MM.1S (cell line): ENCODE results near the gene OGDHL.

ENCODE experiments used
- CTCF ChIP-seq: fragments of 300-600 bp; sonication (generic); IDR thresholded peaks from 2 replicates; pipeline ENCODE4 v1.5.1; 2016; ENCODE audit warnings: antibody characterized with exemption, low read length, mixed read lengths
- EZH2 ChIP-seq: fragments of 300-600 bp; sonication (generic); optimal IDR thresholded peaks from 2 replicates; pipeline ENCODE3; 2017; ENCODE audit warnings: low read depth, mild to moderate bottlenecking, antibody characterized with exemption, low read length, mixed read lengths
- EZH2phosphoT487 ChIP-seq: fragments of 300-600 bp; sonication (generic); IDR thresholded peaks from 2 replicates; pipeline ENCODE4 v1.6.1; 2018; ENCODE audit warnings: antibody characterized with exemption, low read length

GRCh38 chr10:49696311-49696710 lies 65.8 kb downstream of the OGDHL start:
- TF ChIP-seq CTCF (no peak), EZH2 (no peak), EZH2phosphoT487 (no peak)
